GM08714 (cell line): ENCODE results near the gene PRELP.

ENCODE experiments used
- H3K4me3 ChIP-seq: fragments of 200-500 bp; sonication (Bioruptor generic); 2 replicates; pipeline ENCODE4 v1.5.1; 2014; ENCODE audit warnings: mild to moderate bottlenecking, low read length, inconsistent platforms
- ZNF274 ChIP-seq: IDR thresholded peaks from 2 replicates; pipeline ENCODE4 v1.6.1; 2012; ENCODE audit warnings: mild to moderate bottlenecking, low read depth, low read length

The PRELP gene

GRCh38 chr1:203478986-203479385 lies 3.4 kb downstream of the PRELP start:
- no peak overlapping the region for H3K4me3 ChIP-seq
- no peak for TF ChIP-seq ZNF274

GRCh38 chr1:203479646-203480045 lies 4.0 kb downstream of the PRELP start:
- no peak for TF ChIP-seq ZNF274
- H3K4me3 ChIP-seq = no peak overlapping the region

GRCh38 chr1:203480084-203480483 lies 4.5 kb downstream of the PRELP start:
- TF ChIP-seq ZNF274 = no peak
- no peak overlapping the region for H3K4me3 ChIP-seq

- no peak for TF ChIP-seq ZNF274
- no peak overlapping the region for H3K4me3 ChIP-seq
Measured at GRCh38 chr1:203480525-203481084, 5.0 kb downstream of the PRELP start.

GRCh38 chr1:203481196-203481595 lies 5.6 kb downstream of the PRELP start:
- no peak for TF ChIP-seq ZNF274
- H3K4me3 ChIP-seq = no peak overlapping the region

- H3K4me3 ChIP-seq = no peak overlapping the region
- no peak for TF ChIP-seq ZNF274
Measured at GRCh38 chr1:203486618-203487370, 11.2 kb downstream of the PRELP start.

- H3K4me3 ChIP-seq = no peak overlapping the region
- no peak for TF ChIP-seq ZNF274
Measured at GRCh38 chr1:203488539-203488938, 12.9 kb downstream of the PRELP start.

GRCh38 chr1:203490607-203491006 lies 15.0 kb downstream of the PRELP start:
- H3K4me3 ChIP-seq = no peak overlapping the region
- TF ChIP-seq ZNF274 = no peak

- TF ChIP-seq ZNF274 = no peak
- H3K4me3 ChIP-seq = no peak overlapping the region
Measured at GRCh38 chr1:203491664-203492063, 16.1 kb downstream of the PRELP start.

GRCh38 chr1:203492082-203492747 lies 16.6 kb downstream of the PRELP start:
- no peak for TF ChIP-seq ZNF274
- no peak overlapping the region for H3K4me3 ChIP-seq

GRCh38 chr1:203492748-203493130 lies 17.1 kb downstream of the PRELP start:
- no peak overlapping the region for H3K4me3 ChIP-seq
- TF ChIP-seq ZNF274 = no peak

GRCh38 chr1:203493901-203494300 lies 18.3 kb downstream of the PRELP start, which contains the start of gene OPTC:
OPTC (plus strand) TSS chr1:203494153; CDS start chr1:203496006, 1,853 bp downstream.
- TF ChIP-seq ZNF274 = no peak
- no peak within 1 kb of the TSS for H3K4me3 ChIP-seq

GRCh38 chr1:203495845-203496244 lies 20.2 kb downstream of the PRELP start:
- TF ChIP-seq ZNF274 = no peak
- no peak overlapping the region for H3K4me3 ChIP-seq

- no peak for TF ChIP-seq ZNF274
- no peak overlapping the region for H3K4me3 ChIP-seq
Measured at GRCh38 chr1:203497269-203497777, 21.7 kb downstream of the PRELP start.
